ENCODE results near the gene HMGN3. TPM values are rescaled to one million over a fixed set of nuclear protein-coding genes. Genes with fewer than 3 reads are reported as not detected.

Gene HMGN3
- total and polyA plus RNA-seq, 2 of the 13 experiments (the other 11 are each of a cell fraction or from before 2014, with no cell fraction given): 67.9 to 145 TPM

GRCh38 chr6:79173378-79173777 is 61.1 kb downstream of the HMGN3 start:
- POLR2A ChIA-PET: no interaction called here
- Histone ChIP-seq H3K4me3 (replicated peaks in 1 of 3; ENCODE audit: insufficient read depth in 1 of 3, low read depth in 2 of 3, low read length in 3 of 3) (no peak overlapping the region), H3K4me1 (ENCODE audit: insufficient read depth, low read length) (no peaks in the 10 kb centered on the region), H3K27ac (ENCODE audit: extremely low read length, insufficient read depth, low read length) (no peak overlapping the region), H3K79me2 (ENCODE audit: insufficient read depth, low read length) (no peaks in the 10 kb centered on the region), H3K4me2 (ENCODE audit: low read depth, low read length) (no peak overlapping the region), H3K27me3 (ENCODE audit: control insufficient read depth in 1 of 2, insufficient read depth in 2 of 2, low read length in 2 of 2) (no peaks in the 10 kb centered on the region), H4K20me1 (ENCODE audit: insufficient read depth, low read length) (no peaks in the 10 kb centered on the region), H3K36me3 (replicated peaks in 1 of 2; ENCODE audit: control insufficient read depth in 1 of 2, insufficient read depth in 2 of 2, low read length in 2 of 2) (no peaks in the 10 kb centered on the region), H3K9ac (ENCODE audit: insufficient read depth, low read depth, low read length) (no peak overlapping the region), H3K9me3 (ENCODE audit: low read length) (no peaks in the 10 kb centered on the region), H2AFZ (ENCODE audit: low read length) (no peak overlapping the region)
- DNase-seq (ENCODE audit: low spot score) (no peak), FAIRE-seq (no peak), ATAC-seq (no peak)
- intact Hi-C loops (cut with micrococcal nuclease; ENCODE audit: unreplicated experiment): no loop called here
- in situ Hi-C loops (cut with HindIII; ENCODE audit: extremely low pct_ligation_motif_present, low pct_unique_long_range_greater_than_20kb): no loop called here
- CTCF ChIA-PET (ENCODE audit: low intra/inter-chr PET ratio, low total read pairs): no interaction called here
- TF ChIP-seq CHCHD3 (CRISPR knock-in tag; IDR thresholded peaks at IDR 0.05) (no peak), HHEX (CRISPR knock-in tag; IDR thresholded peaks at IDR 0.05) (no peak), THAP9 (CRISPR knock-in tag; IDR thresholded peaks at IDR 0.05; ENCODE audit: borderline replicate concordance) (no peak), DMAP1 (CRISPR knock-in tag; IDR thresholded peaks at IDR 0.05) (no peak), HNRNPK (IDR thresholded peaks at IDR 0.05; ENCODE audit: low read depth, low read length, poor library complexity, severe bottlenecking) (no peak), POLR2AphosphoS5 (IDR thresholded peaks at IDR 0.05; ENCODE audit: low read depth, low read length) (no peak), ZNF496 (CRISPR knock-in tag; IDR thresholded peaks at IDR 0.05; ENCODE audit: insufficient replicate concordance) (no peak), PCBP2 (optimal IDR thresholded peaks at IDR 0.05; ENCODE audit: low read depth, low read length, poor library complexity, severe bottlenecking) (no peak), CEBPB (IDR thresholded peaks at IDR 0.05; ENCODE audit: borderline replicate concordance, low read depth, low read length) (no peak), NR2F2 (IDR thresholded peaks at IDR 0.05; ENCODE audit: borderline replicate concordance, low read depth) (no peak), PBX2 (CRISPR knock-in tag; IDR thresholded peaks at IDR 0.05) (no peak), ZNF431 (CRISPR knock-in tag; IDR thresholded peaks at IDR 0.05; ENCODE audit: borderline replicate concordance, low read depth) (no peak), MBNL3 (CRISPR knock-in tag; conservative IDR thresholded peaks at IDR 0.05) (no peak)
- BruUV-seq (replicated peaks): no TSS peak

Data from HepG2 (cell line).